Measurements from ENCODE around the gene USP3.

GRCh38 chr15:63598473-63599400 is 94.3 kb downstream of the USP3 start:
- TF ChIP-seq TEAD4 (IDR thresholded peaks at IDR 0.05) = no peak
- TF ChIP-seq TCF12 (IDR thresholded peaks at IDR 0.05; ENCODE audit: low read depth) = no peak
- no peak for TF ChIP-seq MAX (IDR thresholded peaks at IDR 0.05)
- TF ChIP-seq FOXM1 (IDR thresholded peaks at IDR 0.05; ENCODE audit: borderline replicate concordance, low read depth) = no peak
- TF ChIP-seq YY1 (IDR thresholded peaks at IDR 0.05; ENCODE audit: low read depth) = no peak
